GM19239 (cell line): ENCODE data around the gene FZD10.

Source experiments
- DNase-seq: peaks from one replicate; pipeline ENCODE4 v3.0.0; 2011; ENCODE audit warnings: low spot score; ENCODE audit not compliant: insufficient read length
- FAIRE-seq: peaks from 2 replicates; lab custom pipeline; 2011; peaks lifted over from hg19 to GRCh38; lab: Jason Lieb, UNC

FZD10 gene

DNA sequence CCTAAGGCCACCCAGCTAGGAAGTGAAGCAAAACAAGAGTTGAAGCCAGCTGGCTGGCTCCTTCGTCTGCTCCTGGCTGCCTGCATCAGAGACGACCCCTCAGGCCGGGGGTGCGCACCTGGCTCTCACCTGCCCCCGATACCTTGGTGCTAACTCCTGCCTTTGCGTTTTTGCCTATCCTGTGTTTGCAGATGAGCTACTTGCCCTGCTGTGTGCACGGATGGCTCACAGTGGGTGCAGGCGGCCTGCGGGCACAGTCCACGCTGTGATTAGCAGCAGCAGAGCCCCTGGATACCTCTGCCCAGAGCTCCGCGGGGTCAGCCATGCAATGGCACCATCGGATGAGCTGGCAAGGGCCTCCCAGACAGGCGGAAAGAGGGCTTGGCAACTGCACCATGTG lies 31.2 kb upstream of the FZD10 start:
- FAIRE-seq (no peak), DNase-seq (no peak)

DNA sequence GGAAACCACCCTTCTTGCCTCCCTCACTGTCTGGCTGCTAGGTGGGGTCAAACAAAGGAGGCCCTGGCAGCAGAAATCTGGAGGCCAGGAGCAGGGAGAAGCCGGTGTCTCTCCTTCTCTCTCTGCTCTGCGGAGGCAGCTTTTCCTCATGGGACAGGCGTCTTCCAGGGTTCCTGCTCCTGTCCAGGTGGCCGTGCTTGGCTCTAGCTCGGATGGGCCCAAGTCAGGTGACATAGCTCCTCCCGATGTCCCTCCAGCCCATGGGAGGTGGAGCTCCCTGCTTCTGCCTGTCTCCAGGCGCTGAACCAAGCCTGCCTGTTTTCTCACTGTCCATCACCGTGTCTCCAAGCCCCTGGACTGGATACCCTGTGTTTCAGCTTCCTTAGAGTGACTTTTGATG lies 30.5 kb upstream of the FZD10 start:
- FAIRE-seq (no peak), DNase-seq (no peak)

GRCh38 chr12:130132831-130133511 lies 29.3 kb upstream of the FZD10 start:
- FAIRE-seq (no peak), DNase-seq (no peak)

- DNase-seq (no peak), FAIRE-seq (no peak)
Measured at GRCh38 chr12:130133851-130134562, 28.3 kb upstream of the FZD10 start.

GRCh38 chr12:130134563-130134915 lies 27.7 kb upstream of the FZD10 start:
- DNase-seq (no peak), FAIRE-seq (no peak)

DNA sequence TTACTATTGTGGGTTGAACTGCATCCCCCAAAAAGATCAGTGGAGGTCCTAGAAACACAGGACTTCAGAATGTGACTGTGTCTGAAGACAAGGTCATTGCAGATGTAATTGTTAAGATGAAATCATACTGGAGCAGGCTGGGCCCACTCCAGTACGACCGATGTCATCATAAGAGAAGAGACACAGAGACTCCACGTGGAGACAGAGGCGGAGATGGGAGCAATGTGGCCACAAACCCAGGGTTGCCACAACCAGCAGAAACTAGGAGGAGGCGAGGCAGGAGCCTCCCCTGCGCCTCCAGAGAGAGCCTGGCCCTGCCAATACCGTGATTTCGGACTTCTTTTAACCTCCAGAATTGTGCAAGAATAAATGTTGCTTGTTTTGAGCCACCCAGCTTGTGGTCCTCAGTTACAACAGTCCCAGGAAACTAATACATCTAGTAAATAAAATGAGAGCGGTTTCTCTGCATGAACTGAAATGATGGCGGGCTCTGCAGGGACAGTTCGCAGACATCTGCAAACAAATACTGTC lies 25.7 kb upstream of the FZD10 start:
- DNase-seq (no peak), FAIRE-seq (no peak)

GRCh38 chr12:130137040-130138018 lies 24.9 kb upstream of the FZD10 start:
- no peak for FAIRE-seq
- DNase-seq, result no peak

DNA sequence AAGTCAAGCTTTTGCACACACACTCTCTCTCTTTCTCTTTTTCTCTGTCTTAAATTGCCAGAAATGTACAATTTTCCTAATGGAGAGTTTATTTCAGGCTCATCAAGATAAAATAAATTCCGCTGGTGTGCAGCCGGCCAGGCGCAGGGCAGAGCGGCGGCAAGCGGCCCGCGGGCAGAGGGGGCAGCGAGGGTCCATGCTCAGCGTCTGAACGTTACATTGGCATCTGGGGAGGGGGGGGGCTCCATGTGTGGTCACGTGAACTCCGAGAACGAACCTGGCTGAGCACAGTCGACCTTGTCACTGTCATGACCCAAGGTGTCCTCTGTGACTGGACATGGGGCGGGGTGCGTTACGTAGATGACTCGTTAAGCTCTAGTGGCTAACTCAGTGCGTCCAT lies 23.8 kb upstream of the FZD10 start:
- DNase-seq, result no peak
- FAIRE-seq, result no peak

GRCh38 chr12:130139567-130140421 lies 22.5 kb upstream of the FZD10 start:
- DNase-seq (no peak), FAIRE-seq (no peak)

- no peak for DNase-seq
Measured at GRCh38 chr12:130141105-130141504, 21.2 kb upstream of the FZD10 start.

GRCh38 chr12:130141901-130142683 lies 20.2 kb upstream of the FZD10 start:
- no peak for FAIRE-seq
- no peak for DNase-seq

More at GRCh38 chr12:130141105-130141504, 21.2 kb upstream of the FZD10 start:
- FAIRE-seq, result no peak

- FAIRE-seq (no peak), DNase-seq (no peak)
Measured at GRCh38 chr12:130142736-130143135, 19.5 kb upstream of the FZD10 start.

DNA sequence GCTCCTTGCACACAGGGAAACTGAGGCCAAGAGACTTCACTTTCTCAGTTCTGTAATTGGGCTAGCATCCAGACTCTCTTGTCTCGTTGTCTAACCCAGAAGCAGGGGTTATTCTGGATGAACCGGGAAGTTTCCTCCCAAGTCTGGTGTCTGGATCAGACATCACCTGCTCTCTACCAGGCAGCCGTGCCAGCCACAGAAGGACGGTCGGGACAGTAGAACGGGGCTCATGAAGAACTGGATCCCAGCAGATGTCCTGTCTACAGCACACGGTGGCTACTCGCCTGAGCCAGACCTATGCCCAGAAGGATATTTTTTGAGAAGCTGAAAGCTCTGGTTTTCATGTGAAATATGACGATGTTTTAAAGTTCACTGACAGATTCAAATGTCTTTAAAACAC lies 19.1 kb upstream of the FZD10 start:
- FAIRE-seq, result no peak

DNA sequence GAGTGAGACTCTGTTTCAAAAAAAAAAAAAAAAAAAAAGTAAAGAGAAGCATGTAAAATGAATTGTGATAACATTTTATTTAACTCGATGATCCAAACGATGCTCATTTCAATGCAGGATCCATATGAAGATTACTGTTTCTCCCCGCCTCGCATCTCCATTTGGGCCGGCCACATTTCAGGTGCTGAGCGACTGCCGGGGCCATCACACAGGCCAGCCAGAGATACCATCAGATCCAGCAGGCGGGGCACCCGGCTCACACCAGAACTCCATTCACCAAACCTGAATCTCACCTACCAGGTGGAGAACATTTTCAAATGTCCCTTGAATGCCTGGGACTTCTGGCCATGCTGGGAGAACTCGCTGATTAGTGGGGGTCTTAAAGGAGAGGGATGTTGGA lies 18.0 kb upstream of the FZD10 start:
- FAIRE-seq (no peak), DNase-seq (no peak)

More for the DNA sequence above, 19.1 kb upstream of the FZD10 start:
- no peak for DNase-seq

DNA sequence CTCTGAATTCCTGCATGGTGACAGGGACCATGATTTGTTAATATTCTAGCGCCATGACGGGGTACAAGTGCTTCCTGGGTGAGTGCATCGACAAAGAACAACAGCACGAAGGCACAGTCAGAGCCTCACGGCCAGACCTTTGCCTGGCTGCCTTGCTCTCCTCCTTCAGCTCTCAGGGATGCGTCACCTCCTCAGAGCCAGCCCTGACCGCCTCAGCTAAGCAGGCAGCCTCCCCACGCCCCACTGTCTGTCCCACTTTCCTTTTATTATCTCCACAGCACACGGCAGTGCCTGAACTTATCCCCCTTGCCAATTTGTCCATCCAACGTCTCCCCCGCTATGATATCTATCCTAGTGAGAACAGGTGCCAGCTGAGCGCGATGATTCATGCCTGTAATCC lies 16.5 kb upstream of the FZD10 start:
- no peak for FAIRE-seq

DNA sequence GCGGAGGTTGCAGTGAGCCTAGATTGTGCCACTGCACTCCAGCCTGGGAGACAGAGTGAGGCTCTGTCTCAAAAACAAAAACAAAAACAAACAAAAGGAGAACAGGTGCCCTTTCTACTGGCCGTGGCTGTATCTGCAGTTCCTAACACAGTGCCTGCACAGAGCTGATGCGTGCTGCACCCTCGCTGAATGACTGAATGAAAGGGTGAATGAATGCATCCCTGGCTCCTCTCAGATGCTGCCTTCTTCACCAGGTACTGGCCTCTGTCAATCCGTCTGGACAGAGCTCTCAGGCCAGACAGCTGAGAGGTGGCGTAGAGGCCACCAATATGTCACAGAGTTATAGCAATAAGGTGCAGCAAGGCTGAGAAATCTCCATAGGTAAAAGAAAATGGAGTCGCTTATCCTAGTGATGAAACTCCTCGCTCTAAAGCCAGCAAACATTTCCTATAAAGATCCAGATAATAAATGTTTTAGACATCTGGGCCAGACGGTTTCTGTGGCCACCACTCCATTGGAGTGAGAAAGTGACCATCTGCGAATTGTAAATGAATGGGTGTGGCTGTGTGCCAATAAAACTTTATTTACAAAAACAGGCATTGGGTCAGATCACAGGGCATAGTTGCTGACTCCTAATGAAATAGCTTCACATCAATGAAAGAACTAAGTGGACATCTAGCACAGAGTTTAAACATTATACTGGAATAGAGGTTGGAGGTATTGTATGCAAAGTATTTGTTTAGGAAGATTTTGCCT lies 15.9 kb upstream of the FZD10 start:
- FAIRE-seq, result no peak
- no peak for DNase-seq

More for the DNA sequence above, 16.5 kb upstream of the FZD10 start:
- DNase-seq, result no peak

DNA sequence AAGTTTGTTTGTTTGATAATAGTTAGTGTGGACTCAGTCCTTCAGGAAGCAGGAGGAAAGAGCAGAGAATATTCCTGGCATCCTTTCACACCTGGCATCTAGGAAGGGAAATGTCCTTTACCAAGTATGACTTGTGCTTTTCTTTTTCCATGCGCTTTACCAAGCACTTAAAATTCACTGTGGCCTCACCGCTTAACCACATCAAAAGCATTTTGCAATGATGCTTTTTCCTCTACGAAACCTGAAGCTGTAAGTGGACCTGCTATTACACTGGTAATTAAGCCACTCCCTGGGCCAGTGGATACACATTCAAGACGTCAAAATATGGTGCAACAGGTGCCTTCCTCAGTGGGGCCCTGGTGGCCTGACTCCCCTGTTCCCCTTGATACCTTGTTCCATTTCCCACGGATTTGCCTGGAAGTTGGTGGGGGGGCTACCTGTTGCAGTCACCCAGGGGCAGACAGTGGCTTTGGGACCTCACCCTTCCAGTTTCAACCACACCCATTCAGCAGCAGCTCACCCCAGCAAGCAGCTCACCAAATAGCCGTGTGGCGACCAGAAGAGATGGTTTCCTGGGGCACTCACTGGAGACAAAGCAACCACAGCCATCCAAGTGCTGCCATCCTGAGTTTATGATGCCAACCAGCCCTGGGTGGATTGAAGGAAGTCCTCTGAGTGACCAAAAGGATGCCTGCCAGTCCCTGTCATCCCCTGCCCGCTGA lies 14.2 kb upstream of the FZD10 start:
- DNase-seq, result no peak
- no peak for FAIRE-seq

DNA sequence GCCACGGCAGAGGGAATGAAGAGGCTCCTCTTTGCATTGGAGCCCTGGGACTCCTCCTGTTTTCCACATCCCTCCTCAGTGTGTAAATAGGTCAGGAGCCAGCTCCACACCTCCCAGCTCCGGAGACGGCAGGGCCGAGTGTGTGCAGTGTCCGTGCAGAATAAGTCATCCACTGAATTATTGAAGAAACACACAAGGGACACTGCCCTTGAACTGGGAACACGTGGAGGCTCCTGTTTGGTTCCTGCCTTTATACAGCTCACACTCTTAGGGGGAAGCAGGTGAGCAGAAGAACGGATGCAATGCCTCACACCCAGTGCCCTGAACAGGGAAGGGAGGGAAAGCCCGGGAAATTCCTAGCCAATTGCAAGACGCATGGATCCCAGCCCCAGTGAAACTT lies 10.4 kb upstream of the FZD10 start:
- no peak for DNase-seq
- no peak for FAIRE-seq
